Right ventricle myocardium inferior (tissue), 1 donor: Measurements from ENCODE around the gene EHD1. TPM values are rescaled to one million over a fixed set of nuclear protein-coding genes. Genes with fewer than 3 reads are reported as not detected.
A peak's percentile ranks its signal among the peaks of the same experiment; 100 is the strongest.

Source experiments
- ATAC-seq: fragments of 200-7000 bp; cut with Tn5 transposase; one replicate; pipeline ENCODE4 v1.9.1; 2020; ENCODE audit warnings: mild to moderate bottlenecking, moderate library complexity
- DNase-seq: peaks from one replicate; pipeline ENCODE4 v3.0.0; 2021; ENCODE audit errors: missing footprints
- intact Hi-C: fragments of 100-400 bp; cut with DNase I; formaldehyde crosslinking; loops from one replicate; pipeline ENCODE4 v1.11.0; 2022
- total RNA-seq: library from RNA; stranded (reverse); fragmentation: NEBNext Ultra II Directional; extraction: Animal tissue kit (Norgen Biotek cat#: 25700); gene quantifications from one replicate; pipeline ENCODE4 v1.2.1, GENCODE V29; 2021
- donor health status: DM: no; HTN: yes; CAD: no; lungs with severe emphysema.

Gene EHD1
- total RNA-seq, 1 donor from 2014 or later: 56.0 TPM

GRCh38 chr11:64913171-64913727 is 34.8 kb upstream of the EHD1 start:
- DNase-seq (no peak), ATAC-seq (no peak)
- intact Hi-C loops: no loop called here

GRCh38 chr11:64911689-64912088 is 33.3 kb upstream of the EHD1 start:
- intact Hi-C loops: no loop called here
- ATAC-seq (no peak), DNase-seq (no peak)

- DNase-seq: no peak
- ATAC-seq: no peak
- intact Hi-C loops: no loop called here
Observed at GRCh38 chr11:64911142-64911541, 32.7 kb upstream of the EHD1 start.

- intact Hi-C loops: no loop called here
- no peak for ATAC-seq
Observed at GRCh38 chr11:64910451-64911093, 32.2 kb upstream of the EHD1 start.

GRCh38 chr11:64909653-64910343 is 31.4 kb upstream of the EHD1 start:
- DNase-seq (no peak), ATAC-seq (no peak)
- intact Hi-C loops: no loop called here

More at GRCh38 chr11:64910451-64911093, 32.2 kb upstream of the EHD1 start:
- DNase-seq: no peak

GRCh38 chr11:64908766-64909165 is 30.3 kb upstream of the EHD1 start:
- intact Hi-C loops: no loop called here
- DNase-seq (no peak), ATAC-seq (no peak)

GRCh38 chr11:64906314-64906635 is 27.9 kb upstream of the EHD1 start:
- intact Hi-C loops: no loop called here
- DNase-seq: no peak
- ATAC-seq: no peak

- intact Hi-C loops: no loop called here
- DNase-seq: no peak
- no peak for ATAC-seq
Observed at GRCh38 chr11:64905516-64906313, 27.3 kb upstream of the EHD1 start.

GRCh38 chr11:64903291-64903833 is 24.9 kb upstream of the EHD1 start:
- intact Hi-C loops: no loop called here
- no peak for DNase-seq
- no peak for ATAC-seq

GRCh38 chr11:64902102-64902900 is 23.9 kb upstream of the EHD1 start:
- intact Hi-C loops: no loop called here
- no peak for DNase-seq
- no peak for ATAC-seq

GRCh38 chr11:64900774-64901173 is 22.4 kb upstream of the EHD1 start:
- ATAC-seq (no peak), DNase-seq (no peak)
- intact Hi-C loops: no loop called here

- intact Hi-C loops: no loop called here
- no peak for DNase-seq
Observed at GRCh38 chr11:64900263-64900678, 21.9 kb upstream of the EHD1 start.

GRCh38 chr11:64898541-64898940 is 20.1 kb upstream of the EHD1 start:
- intact Hi-C loops: no loop called here
- DNase-seq: no peak
- ATAC-seq: no peak

More at GRCh38 chr11:64900263-64900678, 21.9 kb upstream of the EHD1 start:
- ATAC-seq: no peak

- intact Hi-C loops: no loop called here
- no peak for DNase-seq
- ATAC-seq: no peak
Observed at GRCh38 chr11:64898076-64898445, 19.6 kb upstream of the EHD1 start.

GRCh38 chr11:64897381-64898075 is 19.1 kb upstream of the EHD1 start:
- DNase-seq: no peak
- ATAC-seq: no peak
- intact Hi-C loops: no loop called here

- ATAC-seq (no peak), DNase-seq (no peak)
- intact Hi-C loops: no loop called here
Observed at GRCh38 chr11:64896448-64897022, 18.1 kb upstream of the EHD1 start.

GRCh38 chr11:64894812-64895452 is 16.5 kb upstream of the EHD1 start:
- DNase-seq (no peak), ATAC-seq (peak; percentile 6)
- intact Hi-C loops: loop anchor here (1.0 kb wide), 1 partner anchor 48 kb away; no protein-coding TSS in a partner anchor
